DMS153 treated with DMSO at 0.1 percent for 48 hours (cell line): ENCODE results near the gene PARP11.

Source experiments
- DNase-seq: peaks from one replicate; lab custom pipeline; 2025; ENCODE audit not compliant: unreplicated experiment; lab: John Stamatoyannopoulos, UW

PARP11 gene, protein sequence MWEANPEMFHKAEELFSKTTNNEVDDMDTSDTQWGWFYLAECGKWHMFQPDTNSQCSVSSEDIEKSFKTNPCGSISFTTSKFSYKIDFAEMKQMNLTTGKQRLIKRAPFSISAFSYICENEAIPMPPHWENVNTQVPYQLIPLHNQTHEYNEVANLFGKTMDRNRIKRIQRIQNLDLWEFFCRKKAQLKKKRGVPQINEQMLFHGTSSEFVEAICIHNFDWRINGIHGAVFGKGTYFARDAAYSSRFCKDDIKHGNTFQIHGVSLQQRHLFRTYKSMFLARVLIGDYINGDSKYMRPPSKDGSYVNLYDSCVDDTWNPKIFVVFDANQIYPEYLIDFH

DNA sequence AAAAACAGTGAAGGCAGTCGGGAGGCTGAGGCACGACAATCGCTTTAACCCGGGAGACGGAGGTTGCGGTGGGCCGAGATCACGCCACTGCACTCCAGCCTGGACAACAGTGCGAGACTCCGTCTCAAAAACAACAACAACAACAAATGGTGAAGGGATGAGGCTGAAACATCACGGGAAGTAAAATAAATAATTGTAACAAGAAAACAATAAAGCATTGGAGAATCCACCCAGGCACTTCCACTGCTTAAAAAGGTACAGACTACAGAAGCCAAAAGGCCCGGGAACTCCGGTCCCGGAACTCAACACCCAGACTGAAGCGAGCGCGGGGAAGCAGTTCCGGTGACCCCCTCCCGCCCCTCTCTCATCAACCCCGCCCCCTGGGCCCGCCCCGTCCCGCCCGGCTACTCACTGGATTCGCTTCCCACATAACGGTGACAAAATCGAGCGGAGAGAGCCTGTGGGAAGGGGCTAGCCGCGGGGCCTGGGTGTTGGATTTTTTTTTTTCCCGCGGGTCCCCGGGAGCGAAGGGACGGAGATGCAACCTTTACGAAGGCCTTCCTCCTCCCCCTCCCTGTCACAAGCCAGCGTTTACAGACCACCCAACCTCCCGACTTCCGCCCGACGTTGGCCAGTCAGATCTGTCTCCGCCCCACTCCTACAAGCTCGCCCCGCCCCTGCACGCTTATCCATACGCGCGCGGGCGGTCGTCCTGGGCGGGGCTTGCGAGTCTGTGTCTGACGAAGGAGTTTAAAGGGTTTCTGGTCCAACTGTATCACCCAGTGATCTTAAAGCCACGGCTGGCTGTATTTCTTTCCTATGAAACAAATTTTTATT, at the start of gene PARP11:
TSS of gene PARP11 (minus strand) at position 600 of the 837 bp plus-strand sequence. CDS start at position 430, 170 bp downstream.
- peak; percentile 93 for DNase-seq

DNA sequence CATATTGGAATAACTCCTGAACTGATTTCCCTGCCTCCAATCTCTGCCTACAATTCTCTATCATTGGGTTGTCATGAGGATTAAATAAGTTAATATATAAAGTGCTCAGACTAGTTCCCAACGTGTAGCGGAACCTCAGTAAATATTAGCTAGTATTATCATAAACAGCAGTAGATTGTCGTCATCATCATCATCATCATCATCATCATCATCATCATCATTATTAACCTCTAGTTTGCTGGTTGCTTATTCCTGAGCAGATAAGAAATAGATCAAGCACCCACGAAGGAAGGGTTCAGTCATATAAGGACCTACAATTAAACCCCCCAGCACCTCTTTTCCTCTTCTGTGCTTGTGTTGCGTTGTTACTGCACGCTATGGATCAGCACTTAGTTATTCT, 48.8 kb upstream of the PARP11 start:
- DNase-seq = no peak

DNA sequence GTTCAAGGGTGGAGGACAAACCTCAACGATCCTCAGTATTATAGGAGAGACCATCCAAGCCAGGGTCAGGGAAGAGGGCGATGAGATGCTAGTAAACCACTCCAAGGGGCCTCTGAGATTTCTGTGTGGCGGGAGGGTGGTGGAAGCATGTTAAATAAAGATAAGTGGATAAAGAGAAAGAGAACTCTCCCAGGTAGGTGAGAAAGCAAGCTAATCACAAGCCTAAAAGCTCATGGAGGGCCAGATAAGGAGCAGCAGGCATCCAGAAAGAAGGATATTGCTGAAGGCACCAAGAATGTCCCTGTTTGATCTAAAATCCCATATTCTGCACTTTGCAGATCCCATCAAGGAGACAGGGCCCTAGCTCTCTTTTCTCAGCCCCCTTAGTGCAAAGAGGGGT, 48.3 kb upstream of the PARP11 start:
- DNase-seq = no peak

DNA sequence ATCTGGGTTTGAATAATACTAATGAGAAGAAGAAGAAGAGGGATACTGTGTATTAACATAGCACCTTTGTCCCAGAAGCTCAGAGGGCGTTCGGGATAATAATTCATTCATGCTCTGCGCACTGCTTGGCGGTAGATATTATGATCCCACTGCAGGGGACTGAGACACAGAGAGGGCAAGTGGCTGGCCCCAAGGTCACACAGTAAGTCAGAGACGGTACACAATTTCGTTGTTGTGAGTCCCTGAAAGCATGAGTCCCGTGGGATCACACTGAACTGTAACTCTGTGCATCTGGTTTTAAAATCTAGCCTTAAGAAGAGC, 47.9 kb upstream of the PARP11 start:
- no peak for DNase-seq

DNA sequence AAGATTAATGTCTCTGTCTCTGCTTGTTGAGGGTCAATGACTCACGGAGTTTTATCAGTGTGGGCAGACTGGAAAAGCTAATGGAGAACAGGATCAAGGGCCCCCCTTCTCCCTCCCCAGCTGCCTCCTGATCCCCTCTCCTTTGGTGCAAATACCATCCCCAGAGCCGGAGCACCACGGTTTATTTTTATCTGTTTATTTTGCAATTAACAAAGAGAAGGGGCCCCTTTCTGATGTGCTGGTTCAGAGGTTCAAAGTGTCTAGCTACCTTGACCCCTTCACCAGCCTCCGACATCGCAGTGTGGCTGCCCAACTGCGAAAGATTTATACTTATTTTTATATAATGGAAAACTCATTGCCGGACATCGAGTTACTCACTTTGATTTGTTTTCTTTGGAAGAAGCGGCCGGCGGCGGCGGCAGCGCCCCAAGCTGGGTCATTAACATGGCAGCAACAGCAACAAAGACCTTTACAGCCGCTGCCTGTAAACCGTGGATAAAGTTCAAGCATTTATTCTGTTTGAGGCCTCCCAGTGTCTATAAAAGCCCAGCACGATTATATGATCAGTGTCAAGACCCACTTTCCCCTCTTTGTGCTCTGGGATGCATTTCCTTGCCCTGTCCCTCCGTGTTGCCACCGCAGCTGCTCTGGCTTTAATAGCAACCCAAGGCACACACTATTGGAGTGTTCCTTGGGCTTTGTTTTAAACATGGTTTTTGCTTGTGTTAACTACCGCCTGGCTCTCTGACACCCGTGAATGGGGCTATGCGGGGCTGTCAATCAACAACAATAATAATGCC, 47.4 kb upstream of the PARP11 start:
- DNase-seq = no peak

DNA sequence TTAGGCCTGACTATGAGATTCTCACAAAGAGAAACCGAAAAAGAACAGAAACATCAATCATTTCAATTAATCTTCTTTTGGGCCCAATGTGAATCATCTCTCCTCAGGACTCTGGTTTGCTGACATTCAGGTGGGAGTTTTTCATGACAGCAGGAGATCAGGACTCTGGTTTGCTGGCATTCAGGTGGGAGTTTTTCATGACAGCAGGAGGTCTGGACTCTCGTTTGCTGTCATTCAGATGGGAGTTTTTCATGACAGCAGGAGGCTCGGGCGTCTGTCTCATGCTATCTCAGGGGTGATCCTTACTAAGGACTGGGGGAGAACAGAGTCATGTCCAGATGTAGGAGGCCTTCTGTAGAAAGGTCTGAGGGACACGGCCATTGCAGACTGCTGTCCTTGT, 40.1 kb upstream of the PARP11 start:
- DNase-seq = no peak

DNA sequence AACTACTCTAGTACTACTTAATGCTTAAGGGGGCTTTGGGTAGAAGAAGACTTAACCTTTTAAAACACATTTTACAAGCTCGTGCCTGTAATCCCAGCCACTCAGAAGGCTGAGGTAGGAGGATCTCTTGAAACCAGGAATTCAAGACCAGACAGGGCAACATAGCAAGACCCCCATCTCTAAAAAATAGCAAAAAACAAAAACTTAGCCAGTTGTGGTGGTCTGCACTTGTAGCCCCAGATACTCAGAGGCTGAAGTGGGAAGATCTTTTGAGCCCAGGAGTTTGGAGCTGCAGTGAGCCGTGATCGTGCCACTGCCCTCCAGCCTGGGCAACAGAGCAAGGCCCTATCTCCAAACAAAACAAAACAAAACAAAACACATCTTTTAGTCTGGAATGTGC, 39.7 kb upstream of the PARP11 start:
- DNase-seq = no peak

DNA sequence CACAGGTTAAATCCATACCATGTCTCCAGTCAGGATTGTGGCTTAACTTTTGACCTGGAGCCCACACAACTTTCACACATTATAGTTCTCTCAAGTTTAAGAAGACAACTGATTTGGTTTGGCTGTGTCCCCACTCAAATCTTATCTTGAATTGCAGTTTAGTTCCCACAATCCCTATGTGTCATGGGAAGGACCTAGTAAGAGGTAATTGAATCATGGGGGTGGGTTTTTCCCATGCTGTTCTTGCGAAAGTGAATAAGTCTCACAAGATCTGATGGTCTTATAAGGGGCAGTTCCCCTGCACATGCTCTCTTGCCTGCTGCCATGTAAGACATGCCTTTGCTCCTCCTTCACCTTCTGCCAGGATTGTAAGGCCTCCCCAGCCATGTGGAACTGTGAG, 38.2 kb upstream of the PARP11 start:
- DNase-seq = no peak

DNA sequence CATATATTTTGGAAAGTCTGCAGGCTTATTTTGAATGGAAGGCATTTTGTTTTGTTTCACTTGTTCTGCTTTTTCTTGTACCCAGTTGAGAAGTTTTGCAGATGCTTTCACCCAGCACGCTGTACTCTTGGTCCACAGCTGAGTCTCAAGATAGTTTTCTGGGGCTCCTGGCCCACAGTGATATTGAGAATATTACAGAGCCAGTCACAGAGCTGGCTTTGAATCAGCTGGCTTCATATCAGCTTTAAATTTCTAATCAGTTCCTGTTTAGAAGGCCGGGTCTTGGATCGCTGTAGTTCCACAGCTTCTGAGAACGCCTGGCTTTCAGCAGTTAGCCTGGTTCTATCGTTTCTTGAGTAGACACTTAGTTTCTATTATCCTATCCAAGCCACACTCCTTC, 32.5 kb upstream of the PARP11 start:
- DNase-seq = no peak

DNA sequence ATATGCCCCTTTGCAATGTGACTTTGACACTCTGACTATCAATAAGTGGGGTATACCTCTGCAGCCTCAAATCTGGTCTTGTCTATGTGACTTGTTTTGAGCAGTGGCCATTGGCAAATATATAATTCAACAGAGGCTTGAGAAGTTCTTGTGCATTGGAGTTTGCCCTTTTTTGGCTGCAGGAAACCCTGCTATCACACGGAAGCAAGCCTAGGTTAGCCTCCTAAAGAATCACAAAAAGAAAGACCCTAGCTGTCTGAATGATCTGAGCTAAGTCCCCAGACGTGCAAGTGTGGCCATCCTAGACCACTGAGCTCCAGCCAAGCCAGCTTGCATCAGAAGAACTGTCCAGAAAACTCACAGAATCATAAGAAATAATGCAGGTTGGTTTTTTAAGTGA, 31.8 kb upstream of the PARP11 start:
- DNase-seq = no peak

DNA sequence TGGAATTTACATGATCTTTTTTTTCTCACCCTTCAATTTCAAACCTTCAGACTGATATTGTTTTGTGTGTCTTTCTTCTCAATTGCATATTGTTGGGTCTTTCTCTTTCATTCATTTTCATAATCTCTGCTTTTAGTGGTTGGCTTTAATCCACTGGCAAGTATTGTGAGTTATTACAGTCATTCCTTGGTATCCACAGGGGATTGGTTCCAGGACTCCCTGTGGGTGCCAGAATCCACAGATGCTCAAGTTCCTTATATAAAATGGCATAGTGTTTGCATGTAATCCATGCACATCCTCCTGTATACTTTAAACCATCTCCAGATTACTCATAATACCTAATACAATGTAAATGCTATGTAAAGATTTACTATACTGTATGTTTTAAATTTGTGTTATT, 29.7 kb upstream of the PARP11 start:
- DNase-seq = no peak

DNA sequence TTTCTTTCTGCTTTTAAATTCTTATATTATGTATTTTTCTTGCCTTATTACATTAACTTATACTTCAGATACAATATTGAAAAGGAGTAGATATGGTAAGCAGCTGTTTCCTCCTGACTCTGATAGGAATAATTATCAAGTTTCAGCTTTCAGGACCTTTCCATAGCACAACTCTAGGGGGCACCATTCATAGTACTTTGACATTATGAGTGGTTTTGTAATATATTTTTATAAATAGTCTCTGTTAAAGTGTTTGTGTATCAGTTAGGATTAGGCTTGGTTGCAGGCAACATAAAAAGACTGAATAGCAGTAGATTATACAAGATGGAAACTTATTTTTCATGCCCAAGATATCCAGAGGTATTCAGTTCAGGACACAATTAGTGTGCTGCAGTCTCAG, 27.9 kb upstream of the PARP11 start:
- no peak for DNase-seq

DNA sequence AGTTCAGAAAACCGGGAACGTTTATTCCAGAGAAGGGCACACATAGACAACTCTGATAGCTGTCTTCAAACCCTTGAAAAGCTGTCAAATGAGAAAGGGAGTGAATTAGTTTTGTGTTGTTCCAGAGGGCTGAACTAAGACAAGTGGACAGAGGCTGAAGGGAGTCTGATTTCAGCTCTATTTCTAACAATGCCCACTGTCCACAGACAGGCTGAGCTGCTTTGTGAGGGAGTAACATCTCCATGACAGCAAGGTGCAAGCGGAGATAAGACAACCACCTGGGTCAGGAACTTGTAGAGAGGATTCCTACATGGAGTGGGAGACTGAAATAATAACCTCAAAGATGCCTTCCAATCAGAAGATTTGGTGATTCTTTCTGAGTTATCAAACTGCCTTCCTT, 25.6 kb upstream of the PARP11 start:
- no peak for DNase-seq

DNA sequence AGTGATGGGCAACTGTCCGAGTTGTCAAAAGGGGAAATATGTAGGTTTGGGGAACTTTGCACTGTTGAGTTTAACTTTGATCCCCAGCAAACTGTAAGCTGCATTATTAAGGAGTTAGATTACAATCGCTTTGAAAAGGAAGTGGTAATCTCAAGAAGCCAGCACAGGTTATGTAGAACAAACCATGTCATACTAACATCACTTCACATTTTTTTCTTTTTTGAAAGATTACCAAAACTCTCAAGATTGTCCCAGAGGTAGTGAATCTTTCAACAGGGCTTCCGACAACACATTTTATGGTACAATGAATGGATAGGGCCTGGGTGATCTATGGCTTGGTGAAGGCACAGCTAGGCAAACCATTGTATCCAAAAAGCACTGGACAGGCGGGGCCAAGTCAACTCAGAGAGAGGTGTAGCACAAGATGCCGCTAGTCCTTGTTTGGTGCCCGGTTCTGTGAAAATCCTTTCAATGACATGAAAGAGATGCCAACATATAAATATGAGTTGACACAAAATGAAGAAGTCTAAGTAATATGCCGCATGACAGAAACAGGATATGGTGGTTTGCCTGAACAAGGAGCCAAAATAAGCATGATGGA, 24.3 kb upstream of the PARP11 start:
- DNase-seq = no peak

DNA sequence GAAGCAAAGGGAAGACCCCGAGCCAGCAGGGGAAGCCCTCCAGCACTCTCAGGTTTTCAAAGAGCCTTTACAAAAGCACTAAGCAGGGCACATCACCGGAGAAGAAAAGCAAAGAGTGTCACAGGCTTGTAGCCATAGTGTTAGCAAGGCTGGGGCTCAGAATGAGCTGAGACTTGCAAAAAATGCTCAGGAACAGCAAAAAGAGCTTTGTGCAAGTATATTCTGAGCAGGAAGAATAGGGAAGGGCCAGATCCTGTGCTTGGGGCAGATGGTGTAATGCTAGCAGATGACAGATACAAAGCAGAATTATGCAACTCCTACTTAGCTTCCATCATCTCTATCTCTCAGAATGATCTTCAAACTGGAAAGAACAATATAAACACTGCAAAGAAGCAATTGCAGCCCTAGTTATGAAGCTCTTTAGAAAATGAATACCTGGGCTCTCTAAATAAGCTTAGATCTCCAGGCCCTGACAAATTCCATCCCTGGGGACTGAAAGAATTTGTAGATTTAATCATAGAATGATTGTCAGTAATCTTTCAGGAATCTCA, 23.7 kb upstream of the PARP11 start:
- no peak for DNase-seq

DNA sequence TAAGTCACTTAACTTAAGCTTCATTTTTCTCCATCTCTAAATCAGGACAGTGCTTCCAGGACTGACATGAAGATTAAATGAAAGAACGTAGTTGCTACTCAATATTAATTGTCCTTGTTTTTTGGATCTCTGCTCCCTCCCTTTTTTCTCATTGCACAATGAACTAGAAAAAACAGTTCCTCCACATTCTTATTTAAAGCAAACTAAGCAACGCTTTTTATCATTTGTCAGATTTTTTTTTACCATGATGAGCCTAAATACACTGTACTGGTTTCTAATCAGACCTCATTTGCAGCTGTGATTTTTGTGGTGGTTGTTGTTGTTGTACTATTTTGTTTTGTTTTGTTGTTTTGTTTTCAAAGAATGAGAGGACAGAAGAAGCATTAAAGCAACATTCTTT, 23.2 kb upstream of the PARP11 start:
- no peak for DNase-seq

DNA sequence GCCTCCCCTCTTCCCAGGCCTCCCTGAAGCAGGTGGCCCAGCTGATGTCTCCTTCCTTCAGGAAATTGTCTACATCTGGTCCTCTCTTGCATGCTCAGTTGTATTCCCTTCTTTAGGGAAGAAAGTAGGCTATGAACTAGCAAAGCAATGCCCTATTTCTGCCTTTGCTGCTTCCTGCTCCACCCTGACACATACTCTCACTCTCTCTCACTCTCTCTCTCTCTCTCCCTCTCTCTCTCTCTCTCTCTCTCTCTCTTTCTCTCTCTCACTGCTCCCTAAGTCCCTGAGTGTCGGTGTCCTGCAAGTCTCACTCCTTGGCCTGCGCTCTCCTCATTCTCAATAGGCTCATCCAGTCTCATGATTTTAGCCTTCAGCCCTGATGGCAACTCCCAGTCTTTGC, 19.4 kb upstream of the PARP11 start:
- no peak for DNase-seq

DNA sequence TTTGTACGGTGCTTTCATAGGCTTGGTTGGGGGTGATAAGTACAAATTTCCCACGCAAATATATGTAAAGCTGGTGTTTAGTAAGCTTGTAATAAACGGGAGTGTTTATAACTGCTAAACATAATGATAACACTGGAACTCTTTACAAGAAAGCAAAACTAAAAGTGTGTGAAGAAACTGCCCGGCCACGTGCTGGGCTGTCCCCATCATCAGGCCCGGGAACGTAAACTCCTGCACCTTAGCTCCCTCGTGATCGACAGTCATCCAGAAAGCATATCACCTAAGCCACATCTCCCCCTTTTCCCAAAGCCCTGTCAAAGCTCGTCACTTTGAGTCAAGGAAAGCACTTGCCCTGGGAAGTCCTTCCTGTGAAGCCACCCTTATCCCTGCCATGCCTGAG, 18.0 kb upstream of the PARP11 start:
- DNase-seq = no peak

DNA sequence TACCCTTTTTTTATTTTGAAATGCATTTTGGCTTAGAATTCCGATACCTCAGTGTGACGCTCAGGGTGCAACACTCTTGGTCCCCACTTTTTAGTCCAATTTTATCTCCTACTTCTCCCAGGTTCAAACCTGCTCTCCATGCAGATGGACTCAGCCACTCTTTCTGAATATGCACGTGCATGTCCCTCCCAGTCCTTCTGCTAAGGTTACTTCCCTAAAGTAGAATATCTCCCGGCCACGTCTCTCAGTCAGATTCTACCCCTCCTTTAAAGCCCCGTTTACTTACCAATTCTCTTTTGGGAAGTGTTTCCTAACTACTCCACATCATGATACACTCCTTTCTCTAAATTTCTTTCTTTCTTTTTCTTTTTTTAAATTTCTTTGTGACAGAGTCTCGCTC, 15.5 kb upstream of the PARP11 start:
- no peak for DNase-seq

DNA sequence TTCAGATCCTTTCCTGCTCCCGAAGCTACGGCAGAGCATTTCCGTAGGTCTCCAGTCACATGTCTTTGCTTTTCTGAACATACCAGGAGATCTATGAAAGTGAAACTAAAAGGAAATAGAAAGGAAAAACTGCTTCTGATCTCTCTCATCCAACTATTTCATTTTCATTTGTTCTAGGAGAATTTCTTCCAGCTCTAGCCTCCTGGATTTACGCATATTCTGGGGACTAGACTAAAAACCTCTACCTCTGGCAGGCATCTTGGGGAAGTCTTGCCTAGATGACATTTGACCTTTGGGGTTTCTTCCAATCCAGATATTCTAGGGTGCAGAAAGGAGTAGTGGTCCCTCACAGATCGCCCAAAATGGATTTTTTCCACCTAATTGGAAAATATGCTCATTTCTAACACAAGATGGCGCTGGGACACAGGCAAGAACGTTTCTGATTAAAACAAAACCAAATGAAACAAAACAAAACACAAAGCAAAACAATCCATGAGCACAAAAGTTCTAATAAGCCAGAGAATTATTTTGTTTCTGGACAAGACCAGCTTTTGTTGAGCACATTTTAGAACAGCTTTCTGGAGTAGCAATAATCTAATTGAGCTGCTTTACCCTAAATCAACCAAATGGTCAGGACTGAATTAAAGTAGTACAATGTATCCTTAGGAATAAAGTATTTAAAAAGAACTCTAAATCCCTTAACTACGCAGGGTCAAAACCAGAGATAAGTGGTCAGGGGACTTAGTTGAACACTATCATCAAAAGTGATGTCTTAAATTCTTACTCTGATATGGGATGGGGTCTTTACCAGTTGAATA, 12.3 kb upstream of the PARP11 start:
- DNase-seq = peak; percentile 9
